Renal pelvis (tissue), 12 donors: Measurements from ENCODE around the gene SMARCA4. TPM values are rescaled to one million over a fixed set of nuclear protein-coding genes. Genes with fewer than 3 reads are reported as not detected.

Experiments
- DNase-seq: peaks from one replicate; pipeline ENCODE4 v3.0.0-alpha.2; 2013
- long read RNA-seq, 16 experiments: transcript quantifications; one replicate each; lab custom pipeline, GENCODE V29; 2026
- polyA plus RNA-seq, 3 donors: library from polyadenylated mRNA; unstranded; fragments of 120-200 nt; gene quantifications; one replicate each; pipeline ENCODE4 v1.2.1, GENCODE V29; 2013; ENCODE audit not compliant: insufficient read length in 3 of 3

Gene SMARCA4
- 100 to 1,000 TPM; 164 to 189 (median 168) TPM for polyA plus RNA-seq
- long read RNA-seq, donor 1, full-length matches to known transcripts: 2 of 7 reads
- long read RNA-seq, donor 1, partial matches to known transcripts: 5 of 7 reads
- long read RNA-seq, donor 1, other reads (novel, unspliced or antisense): 0 of 7 reads
- long read RNA-seq, donor 2, full-length matches to known transcripts: 8 of 13 reads
- long read RNA-seq, donor 2, partial matches to known transcripts: 5 of 13 reads
- long read RNA-seq, donor 2, other reads (novel, unspliced or antisense): 0 of 13 reads
- long read RNA-seq, donor 3, partial matches to known transcripts: 7 of 10 reads
- long read RNA-seq, donor 3, other reads (novel, unspliced or antisense): 0 of 10 reads
- long read RNA-seq, donor 4, partial matches to known transcripts: 7 of 10 reads
- long read RNA-seq, donor 4, other reads (novel, unspliced or antisense): 0 of 10 reads
- long read RNA-seq, donor 5, partial matches to known transcripts: 0 of 4 reads
- long read RNA-seq, donor 5, other reads (novel, unspliced or antisense): 0 of 4 reads
- long read RNA-seq, donor 6, full-length matches to known transcripts: 9 of 24 reads
- long read RNA-seq, donor 6, partial matches to known transcripts: 15 of 24 reads
- long read RNA-seq, donor 6, other reads (novel, unspliced or antisense): 0 of 24 reads
- long read RNA-seq, donor 7, partial matches to known transcripts: 27 of 30 reads
- long read RNA-seq, donor 7, other reads (novel, unspliced or antisense): 0 of 30 reads
- long read RNA-seq, donor 8: 0 reads
- long read RNA-seq, donor 9, partial matches to known transcripts: 23 of 24 reads
- long read RNA-seq, donor 9, other reads (novel, unspliced or antisense): 0 of 24 reads
- long read RNA-seq, donor 10, partial matches to known transcripts: 5 of 9 reads
- long read RNA-seq, donor 10, other reads (novel, unspliced or antisense): 0 of 9 reads
- long read RNA-seq, donor 11, partial matches to known transcripts: 13 of 16 reads
- long read RNA-seq, donor 11, other reads (novel, unspliced or antisense): 0 of 16 reads
- long read RNA-seq, donor 12, full-length matches to known transcripts: 12 of 38 reads
- long read RNA-seq, donor 12, partial matches to known transcripts: 26 of 38 reads
- long read RNA-seq, donor 12, other reads (novel, unspliced or antisense): 0 of 38 reads
- long read RNA-seq, donor 13, full-length matches to known transcripts: 7 of 17 reads
- long read RNA-seq, donor 13, partial matches to known transcripts: 10 of 17 reads
- long read RNA-seq, donor 13, other reads (novel, unspliced or antisense): 0 of 17 reads
- long read RNA-seq, donor 14: 0 reads
- long read RNA-seq, donor 15: 0 reads
- long read RNA-seq, donor 16, partial matches to known transcripts: 6 of 7 reads
- long read RNA-seq, donor 16, other reads (novel, unspliced or antisense): 0 of 7 reads

DNA sequence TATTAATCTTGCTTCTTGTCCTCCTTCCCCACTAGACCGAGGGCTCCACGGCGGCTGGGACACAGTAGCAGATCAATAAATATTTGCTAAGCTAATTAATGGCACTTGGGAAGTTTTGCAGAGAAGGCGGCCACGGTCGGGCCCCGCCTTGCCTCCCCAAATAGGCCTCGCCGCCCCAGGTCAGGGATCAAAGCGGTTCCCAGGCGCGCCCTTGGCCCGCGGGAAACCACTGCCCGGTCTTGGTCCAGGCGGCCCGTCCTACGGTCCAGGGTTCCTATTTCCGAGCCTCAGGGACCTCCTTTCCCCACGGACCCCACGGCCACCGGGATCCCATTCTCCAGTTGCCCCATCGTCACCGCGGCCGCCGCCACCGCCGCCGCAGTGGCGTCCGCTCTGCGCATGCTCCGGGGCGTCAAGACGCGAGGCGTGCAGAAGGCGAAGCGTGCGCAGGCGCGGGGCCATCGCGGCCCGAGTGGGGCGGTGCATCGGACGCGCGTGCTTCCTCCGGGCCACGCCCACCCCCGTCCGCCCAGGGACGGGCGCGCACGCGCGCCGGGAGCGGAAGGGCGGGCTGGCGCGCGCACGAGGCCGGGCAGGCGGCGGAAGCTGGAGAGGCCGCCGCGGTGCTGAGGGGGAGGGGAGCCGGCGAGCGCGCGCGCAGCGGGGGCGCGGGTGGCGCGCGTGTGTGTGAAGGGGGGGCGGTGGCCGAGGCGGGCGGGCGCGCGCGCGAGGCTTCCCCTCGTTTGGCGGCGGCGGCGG, at the start of gene SMARCA4:
TSS of gene SMARCA4 (plus strand) at position 717 of the 759 bp plus-strand sequence. CDS start 23,122 bp downstream, outside the sequence.
- DNase-seq: peak; percentile 96

DNA sequence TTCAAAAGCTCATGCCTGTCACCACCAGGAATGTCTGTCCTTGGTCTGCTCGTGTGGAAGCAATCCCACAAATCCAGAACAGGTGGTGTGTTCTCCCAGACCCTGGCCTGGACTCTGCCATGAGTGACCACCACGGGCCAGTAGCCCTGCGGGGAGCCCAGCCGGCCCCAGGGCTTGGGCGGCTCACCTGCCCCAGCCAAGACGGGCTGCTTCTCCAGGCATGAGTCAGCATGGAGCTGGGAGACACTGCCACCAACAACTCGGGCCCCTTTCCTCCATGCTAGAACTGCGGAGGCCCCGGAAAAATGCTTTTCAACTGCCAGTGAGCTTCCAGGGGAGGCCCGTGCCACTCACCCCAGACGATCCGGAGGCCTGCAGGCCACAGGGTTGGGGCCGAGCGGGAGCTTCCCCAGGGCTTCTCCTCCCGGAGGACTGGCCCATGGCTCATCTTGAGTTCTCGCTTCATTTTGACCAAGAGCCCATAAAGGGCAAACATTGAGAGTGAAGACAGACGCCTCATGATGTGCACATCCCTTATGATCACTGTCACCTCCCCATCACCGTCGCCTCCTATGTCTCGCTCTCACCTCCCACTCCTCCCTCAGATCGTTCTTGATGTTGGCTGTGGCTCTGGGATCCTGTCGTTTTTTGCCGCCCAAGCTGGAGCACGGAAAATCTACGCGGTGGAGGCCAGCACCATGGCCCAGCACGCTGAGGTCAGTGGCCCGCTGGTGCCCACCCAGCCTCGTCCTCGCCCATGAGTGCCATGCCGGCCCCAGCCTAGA, 49.1 kb upstream of the SMARCA4 start:
- no peak for DNase-seq

DNA sequence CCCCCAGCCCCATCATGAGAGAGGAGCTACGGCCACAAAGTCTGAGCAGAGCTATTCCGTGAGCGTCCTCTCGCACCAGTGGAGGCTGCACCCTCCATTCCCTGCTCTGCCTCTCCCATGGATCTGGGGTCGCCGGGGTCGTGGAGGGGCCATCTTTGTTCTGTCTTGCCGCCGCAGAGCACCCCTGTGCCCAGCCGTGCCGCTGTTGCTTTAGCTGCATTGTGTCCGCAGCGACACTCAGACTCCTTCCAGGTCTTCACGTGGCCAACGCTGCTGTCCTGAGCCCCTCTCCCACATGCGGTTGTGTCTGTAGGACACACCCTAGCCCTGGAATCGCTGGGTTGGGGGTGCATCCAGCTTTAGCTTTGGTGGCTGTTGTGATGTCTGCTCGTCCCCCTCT, 48.2 kb upstream of the SMARCA4 start:
- no peak for DNase-seq

DNA sequence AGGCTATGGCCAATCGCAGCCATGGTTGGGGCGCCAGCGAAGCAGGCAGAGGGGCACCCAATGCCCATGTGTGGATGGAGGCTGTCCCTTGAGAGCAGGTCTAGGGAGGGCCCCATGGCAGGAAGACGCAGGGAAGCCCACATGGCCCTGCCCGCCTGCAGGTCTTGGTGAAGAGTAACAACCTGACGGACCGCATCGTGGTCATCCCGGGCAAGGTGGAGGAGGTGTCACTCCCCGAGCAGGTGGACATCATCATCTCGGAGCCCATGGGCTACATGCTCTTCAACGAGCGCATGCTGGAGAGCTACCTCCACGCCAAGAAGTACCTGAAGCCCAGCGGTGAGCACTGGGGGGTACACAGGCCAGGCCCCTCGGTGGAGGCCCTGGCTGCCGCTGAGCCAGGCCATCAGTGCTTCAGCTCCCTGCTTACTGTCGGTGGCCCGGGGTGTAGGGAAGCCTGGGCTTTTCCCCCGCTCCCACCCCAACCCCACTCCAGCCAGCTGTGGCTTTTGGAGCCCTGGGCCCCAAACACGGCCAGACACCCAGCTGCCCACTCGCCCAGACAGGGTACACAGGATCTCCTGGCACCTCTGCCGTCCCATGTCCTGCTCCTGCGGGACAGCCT, 47.0 kb upstream of the SMARCA4 start:
- no peak for DNase-seq

DNA sequence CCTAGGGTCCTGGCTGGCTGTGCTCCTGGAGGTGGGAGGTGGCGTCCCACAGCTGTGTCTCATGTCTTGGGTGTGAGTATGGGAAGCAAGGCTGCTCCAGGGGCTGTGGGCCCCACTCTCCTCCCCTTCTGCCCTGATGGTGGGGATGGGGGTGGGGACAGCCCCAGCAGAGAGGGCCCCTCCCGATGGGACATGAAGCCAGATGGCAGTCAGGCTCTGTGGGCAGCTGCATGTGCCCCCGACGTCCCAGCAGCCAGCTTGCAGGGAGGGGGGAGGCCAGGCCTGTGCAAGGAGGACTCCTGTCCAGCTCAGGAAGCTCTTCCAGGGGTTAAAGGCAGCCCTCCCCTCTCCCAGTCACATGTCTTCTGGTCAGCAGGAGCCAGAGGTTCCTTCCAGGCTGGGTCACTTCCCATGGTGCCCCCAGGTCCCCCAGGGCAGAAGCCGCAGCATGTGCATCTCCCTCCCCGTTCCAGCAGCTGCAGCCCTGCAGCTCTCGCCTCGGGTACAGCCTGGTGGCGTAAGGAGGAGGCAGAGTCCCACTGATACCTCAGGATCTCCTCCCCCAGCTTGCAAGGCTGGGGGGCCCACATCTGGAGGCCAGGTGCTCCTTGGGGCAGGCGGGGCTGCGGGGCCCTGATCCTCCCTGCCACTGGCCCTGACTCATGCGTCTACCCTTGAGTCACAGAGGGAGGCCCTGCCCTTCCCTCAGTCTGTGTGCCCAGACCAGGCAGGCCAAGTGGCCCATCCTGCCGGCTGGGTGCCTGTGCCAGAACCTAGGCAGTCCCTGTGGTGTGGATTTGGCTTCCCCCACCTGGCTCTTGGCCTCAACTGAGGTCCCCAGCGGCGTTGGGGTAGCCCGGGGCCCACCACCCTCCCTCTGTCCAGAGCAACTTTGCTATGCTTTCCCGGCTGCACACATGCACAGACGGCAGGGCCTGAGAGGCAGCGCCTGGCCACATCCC, 45.4 kb upstream of the SMARCA4 start:
- DNase-seq: no peak

DNA sequence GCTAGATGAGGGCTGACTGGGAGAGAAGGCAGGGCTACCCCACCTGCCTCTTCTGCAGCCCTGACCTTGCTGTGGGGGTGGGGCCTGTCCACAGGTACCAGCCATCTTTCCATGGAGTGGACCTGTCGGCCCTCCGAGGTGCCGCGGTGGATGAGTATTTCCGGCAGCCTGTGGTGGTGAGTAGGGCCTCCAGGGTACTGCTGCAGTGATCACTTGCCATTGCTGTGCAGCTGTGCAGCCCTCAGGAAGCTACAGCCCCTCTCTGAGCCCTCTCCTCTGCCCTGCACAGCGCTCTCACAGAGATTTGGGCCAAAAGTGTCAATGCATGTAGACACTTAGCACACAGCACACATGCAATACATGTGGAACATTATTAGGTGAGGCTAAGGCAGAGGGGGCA, 44.2 kb upstream of the SMARCA4 start:
- no peak for DNase-seq

DNA sequence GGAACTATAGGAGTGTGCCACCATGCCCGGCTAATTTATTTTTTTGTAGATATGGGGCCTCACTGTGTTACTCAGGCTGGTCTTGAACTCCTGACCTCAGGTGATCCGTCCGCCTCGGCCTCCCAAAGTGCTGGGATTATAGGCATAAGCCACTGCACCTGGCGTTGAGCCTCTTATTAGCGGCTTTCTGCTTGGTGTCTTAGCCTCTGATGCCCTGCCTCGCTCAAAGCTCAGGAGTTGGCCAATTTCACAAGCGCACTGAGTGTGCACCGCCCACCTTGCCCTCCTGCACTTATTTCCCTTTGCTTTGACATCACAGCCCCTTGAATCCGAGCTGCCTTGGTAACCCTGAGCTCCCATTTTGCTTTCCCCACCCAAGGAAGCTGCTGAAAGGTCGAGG, 42.5 kb upstream of the SMARCA4 start:
- DNase-seq: no peak

DNA sequence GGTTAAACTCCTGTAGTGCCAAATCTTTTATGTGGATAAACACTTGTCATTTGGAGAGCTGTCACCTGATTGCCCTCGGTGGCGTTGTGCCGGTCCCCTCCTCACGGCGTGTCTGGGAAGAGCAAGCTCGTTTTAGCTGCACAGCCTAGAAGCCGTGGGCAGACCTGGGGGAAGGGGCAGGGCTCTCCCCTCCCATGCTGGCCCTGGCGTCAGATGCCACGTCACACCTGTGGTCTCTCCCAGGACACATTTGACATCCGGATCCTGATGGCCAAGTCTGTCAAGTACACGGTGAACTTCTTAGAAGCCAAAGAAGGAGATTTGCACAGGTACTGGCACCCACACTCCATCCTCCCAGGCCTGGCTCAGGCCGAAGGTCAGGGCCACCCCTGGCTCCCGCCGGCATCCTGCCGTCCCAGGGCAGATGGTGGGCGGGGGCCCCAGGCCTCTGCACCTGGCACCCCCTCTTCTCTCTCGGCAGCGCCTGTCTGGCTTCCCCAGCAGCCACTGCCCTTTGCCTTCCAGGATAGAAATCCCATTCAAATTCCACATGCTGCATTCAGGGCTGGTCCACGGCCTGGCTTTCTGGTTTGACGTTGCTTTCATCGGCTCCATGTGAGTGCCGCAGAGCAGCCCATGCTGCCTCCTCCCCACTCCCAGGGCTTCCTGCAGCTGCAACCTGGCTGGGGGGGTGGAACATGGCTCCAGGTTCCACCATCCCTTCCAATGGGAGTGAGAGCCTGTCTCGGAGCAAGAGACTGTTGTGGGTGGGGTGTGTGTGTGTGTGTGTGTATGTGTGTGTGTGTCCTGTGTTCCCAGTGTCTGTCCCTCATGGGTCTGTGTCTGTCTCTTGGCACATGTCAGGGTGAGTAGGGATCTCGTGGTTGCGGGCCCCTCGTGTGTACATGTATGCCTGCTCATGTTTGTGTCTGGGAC, 41.2 kb upstream of the SMARCA4 start:
- no peak for DNase-seq

DNA sequence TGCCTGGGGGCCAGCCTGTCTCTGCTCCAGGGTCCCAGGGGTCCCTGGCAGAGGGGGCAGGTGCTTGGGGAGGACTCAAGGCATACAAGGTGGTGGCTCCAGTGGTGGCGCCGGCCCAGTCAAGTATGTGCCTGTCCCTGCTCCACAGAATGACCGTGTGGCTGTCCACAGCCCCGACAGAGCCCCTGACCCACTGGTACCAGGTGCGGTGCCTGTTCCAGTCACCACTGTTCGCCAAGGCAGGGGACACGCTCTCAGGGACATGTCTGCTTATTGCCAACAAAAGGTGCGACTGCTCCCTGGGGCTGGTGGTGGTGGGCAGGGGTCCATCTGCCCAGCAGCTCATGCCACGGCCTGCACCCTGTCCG, 40.6 kb upstream of the SMARCA4 start:
- DNase-seq: no peak

DNA sequence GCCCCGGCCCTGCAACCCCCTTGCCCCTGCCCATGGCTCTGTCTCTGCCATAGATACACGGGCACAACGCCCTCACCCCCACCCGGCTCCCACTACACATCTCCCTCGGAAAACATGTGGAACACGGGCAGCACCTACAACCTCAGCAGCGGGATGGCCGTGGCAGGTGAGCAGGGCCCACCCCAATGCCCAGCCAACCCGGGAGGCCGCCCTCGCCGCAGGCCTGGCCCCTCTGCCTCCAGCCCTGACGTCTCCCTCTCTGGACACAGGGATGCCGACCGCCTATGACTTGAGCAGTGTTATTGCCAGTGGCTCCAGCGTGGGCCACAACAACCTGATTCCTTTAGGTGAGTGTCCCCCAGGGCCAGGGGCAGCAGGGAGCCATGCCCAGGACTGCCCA, 40.0 kb upstream of the SMARCA4 start:
- no peak for DNase-seq

DNA sequence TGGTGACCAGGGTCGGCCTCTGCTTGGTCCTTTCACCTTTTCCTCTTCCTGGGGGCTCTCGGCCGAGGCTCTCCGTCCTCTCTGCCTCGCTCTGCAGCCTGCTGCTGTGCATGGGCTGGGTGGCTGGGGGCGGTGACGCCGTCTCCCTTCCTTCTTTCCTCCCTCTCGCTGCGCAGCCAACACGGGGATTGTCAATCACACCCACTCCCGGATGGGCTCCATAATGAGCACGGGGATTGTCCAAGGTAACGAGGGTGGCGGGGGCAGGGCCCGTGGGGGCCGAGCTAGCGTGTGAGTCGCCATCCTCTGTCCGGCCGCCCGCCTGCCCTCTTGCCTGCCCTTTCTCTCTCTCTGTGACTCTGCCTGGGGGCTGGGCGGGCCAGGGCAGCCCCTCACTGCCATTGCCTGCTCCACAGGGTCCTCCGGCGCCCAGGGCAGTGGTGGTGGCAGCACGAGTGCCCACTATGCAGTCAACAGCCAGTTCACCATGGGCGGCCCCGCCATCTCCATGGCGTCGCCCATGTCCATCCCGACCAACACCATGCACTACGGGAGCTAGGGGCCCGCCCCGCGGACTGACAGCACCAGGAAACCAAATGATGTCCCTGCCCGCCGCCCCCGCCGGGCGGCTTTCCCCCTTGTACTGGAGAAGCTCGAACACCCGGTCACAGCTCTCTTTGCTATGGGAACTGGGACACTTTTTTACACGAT, 39.5 kb upstream of the SMARCA4 start:
- DNase-seq: no peak

DNA sequence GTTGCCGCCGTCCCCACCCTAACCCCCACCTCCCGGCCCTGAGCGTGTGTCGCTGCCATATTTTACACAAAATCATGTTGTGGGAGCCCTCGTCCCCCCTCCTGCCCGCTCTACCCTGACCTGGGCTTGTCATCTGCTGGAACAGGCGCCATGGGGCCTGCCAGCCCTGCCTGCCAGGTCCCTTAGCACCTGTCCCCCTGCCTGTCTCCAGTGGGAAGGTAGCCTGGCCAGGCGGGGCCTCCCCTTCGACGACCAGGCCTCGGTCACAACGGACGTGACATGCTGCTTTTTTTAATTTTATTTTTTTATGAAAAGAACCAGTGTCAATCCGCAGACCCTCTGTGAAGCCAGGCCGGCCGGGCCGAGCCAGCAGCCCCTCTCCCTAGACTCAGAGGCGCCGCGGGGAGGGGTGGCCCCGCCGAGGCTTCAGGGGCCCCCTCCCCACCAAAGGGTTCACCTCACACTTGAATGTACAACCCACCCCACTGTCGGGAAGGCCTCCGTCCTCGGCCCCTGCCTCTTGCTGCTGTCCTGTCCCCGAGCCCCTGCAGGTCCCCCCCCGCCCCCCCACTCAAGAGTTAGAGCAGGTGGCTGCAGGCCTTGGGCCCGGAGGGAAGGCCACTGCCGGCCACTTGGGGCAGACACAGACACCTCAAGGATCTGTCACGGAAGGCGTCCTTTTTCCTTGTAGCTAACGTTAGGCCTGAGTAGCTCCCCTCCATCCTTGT, 38.8 kb upstream of the SMARCA4 start:
- DNase-seq: no peak

DNA sequence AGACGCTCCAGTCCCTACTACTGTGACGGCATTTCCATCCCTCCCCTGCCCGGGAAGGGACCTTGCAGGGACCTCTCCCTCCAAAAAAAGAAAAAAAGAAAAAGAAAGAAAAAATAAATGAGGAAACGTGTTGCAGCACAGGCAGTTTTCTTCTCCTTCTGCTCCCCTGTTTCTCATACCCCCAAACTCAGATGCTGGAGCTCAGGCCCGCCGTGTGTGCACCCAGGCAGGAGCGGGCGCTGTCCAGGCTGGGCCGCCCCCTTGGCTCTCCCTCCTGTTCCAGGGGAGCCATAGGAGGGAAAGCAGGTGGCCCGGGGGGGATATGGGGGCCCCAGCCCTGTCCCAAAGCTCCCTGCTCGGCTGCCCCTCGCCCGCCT, 38.2 kb upstream of the SMARCA4 start:
- DNase-seq: no peak

DNA sequence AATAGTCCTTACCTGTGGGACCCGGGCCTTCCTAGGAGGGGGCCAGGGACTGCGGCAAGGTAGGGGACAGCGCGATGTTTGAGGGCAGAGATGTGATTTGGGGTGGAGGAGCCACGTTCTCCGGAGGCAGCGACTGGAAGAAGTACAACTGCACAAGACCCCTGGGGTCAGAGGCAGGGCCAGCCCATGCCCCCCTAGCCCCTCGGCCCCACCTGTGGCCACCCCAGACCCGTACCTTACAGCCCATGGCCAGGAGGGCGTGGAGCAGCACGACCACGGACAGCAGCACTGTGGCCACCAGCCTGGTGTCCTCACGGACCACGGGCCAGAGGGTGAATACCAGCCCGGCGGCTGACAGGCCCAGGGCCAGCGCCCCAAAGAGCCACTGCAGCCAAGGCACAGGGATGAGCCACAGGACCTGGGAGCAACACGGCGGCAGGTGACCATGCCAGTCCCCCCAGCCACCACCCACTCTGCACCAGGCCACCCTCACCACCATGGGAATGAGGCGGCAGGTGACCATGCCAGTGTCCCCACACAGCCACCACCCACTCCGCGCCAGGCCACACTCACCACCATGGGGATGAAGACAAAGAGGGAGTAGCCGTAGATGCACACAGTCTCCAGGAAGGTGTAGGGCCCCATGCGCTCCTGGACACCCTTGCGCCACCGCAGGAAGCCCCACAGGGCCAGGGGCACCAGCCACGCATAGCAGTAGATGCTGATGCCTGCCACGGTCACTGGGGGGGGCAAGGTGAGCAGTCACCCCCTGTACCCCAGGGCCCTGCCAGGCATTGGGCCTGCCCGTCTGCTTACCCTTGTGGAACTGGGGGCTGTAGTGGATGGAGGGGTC, 37.3 kb upstream of the SMARCA4 start:
- DNase-seq: no peak

DNA sequence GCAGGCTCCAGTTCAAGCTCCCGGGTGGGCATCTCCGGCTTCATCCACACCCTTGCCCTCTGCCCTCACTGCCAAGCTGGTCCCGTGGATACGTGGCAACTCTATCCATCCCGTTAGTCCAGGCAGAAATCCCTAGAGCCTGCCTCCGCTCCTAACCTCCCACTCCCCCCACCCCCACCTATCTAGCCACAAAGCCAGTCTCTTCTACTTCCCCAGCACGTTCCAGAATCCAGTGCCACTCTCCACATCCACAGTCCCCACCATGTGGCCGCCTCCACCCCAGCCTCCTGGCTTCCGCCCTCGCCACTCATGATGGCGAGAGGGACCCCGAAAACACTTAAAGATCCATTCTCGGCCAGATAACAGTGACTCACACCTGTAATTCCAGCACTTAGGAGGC, 36.2 kb upstream of the SMARCA4 start:
- DNase-seq: no peak
